NCI-H146 treated with DMSO at 0.1 percent for 48 hours (cell line): ENCODE results near the gene MED26.

ENCODE experiments used
- DNase-seq: peaks from one replicate; lab custom pipeline; 2025; ENCODE audit not compliant: unreplicated experiment; lab: John Stamatoyannopoulos, UW

MED26 gene

GRCh38 chr19:16614941-16615340 lies 13.1 kb downstream of the MED26 start:
- no peak for DNase-seq

GRCh38 chr19:16613841-16614240 lies 14.2 kb downstream of the MED26 start:
- no peak for DNase-seq

- no peak for DNase-seq
Observed at GRCh38 chr19:16612636-16613035, 15.4 kb downstream of the MED26 start.

GRCh38 chr19:16611121-16611520 lies 16.9 kb downstream of the MED26 start:
- no peak for DNase-seq

GRCh38 chr19:16609511-16610200 lies 18.3 kb downstream of the MED26 start:
- DNase-seq: no peak

GRCh38 chr19:16608290-16608739 lies 19.7 kb downstream of the MED26 start:
- DNase-seq: no peak

GRCh38 chr19:16607819-16608218 lies 20.2 kb downstream of the MED26 start:
- no peak for DNase-seq

- DNase-seq: no peak
Observed at GRCh38 chr19:16605553-16605994, 22.4 kb downstream of the MED26 start.

- no peak for DNase-seq
Observed at GRCh38 chr19:16605115-16605514, 22.9 kb downstream of the MED26 start.

- DNase-seq: no peak
Observed at GRCh38 chr19:16604615-16605014, 23.4 kb downstream of the MED26 start.

- DNase-seq: no peak
Observed at GRCh38 chr19:16603090-16603489, 24.9 kb downstream of the MED26 start.

- no peak for DNase-seq
Observed at GRCh38 chr19:16601378-16602052, 26.5 kb downstream of the MED26 start.

GRCh38 chr19:16600824-16601223 lies 27.2 kb downstream of the MED26 start:
- DNase-seq: no peak

GRCh38 chr19:16599655-16600346 lies 28.2 kb downstream of the MED26 start:
- DNase-seq: no peak

- no peak for DNase-seq
Observed at GRCh38 chr19:16598848-16599247, 29.2 kb downstream of the MED26 start.

GRCh38 chr19:16596399-16596798 lies 31.6 kb downstream of the MED26 start:
- no peak for DNase-seq

- DNase-seq: no peak
Observed at GRCh38 chr19:16595097-16595496, 32.9 kb downstream of the MED26 start.

GRCh38 chr19:16594681-16595091 lies 33.3 kb downstream of the MED26 start:
- DNase-seq: no peak

- no peak for DNase-seq
Observed at GRCh38 chr19:16594131-16594586, 33.8 kb downstream of the MED26 start.

- DNase-seq: no peak
Observed at GRCh38 chr19:16593181-16593580, 34.8 kb downstream of the MED26 start.

GRCh38 chr19:16591803-16592556 lies 36.0 kb downstream of the MED26 start:
- no peak for DNase-seq
